Erythroblast (primary cell): ENCODE measurements around the gene SAC3D1.

Experiments used
- GATA1 ChIP-seq: IDR thresholded peaks from 2 replicates; pipeline ENCODE4 v1.6.1; 2011; ENCODE audit warnings: low read depth, mild to moderate bottlenecking, control low read depth, low read length, moderate library complexity
- POLR2A ChIP-seq: IDR thresholded peaks from 2 replicates; pipeline ENCODE4 v1.6.1; 2011; ENCODE audit warnings: mild to moderate bottlenecking, low read length

DNA sequence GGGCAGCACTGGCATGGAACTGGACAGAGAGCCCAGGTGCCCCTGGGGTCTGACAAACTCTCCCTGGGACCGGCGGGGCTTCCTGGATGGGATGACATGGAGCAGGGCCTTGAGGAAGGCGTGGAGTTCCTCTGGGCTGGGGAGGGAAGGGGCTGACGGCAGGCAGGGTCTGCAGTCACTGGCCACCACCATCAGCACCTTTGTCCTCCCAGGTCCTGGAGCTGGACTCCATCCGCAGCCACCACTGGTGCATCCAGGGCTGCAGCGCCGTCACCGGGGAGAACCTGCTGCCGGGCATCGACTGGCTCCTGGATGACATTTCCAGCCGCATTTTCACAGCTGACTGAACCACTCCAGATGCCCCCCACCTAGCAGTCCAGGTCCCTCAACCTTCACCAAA, 19.5 kb upstream of the SAC3D1 start:
- no peak for TF ChIP-seq POLR2A
- no peak for TF ChIP-seq GATA1
